Measurements from ENCODE around the gene EPPIN.

The EPPIN gene

GRCh38 chr20:45515147-45515913, 31.9 kb downstream of the EPPIN start, which contains the start of gene SPINT3:
Gene SPINT3, minus strand, starts transcription at chr20:45515622. Its CDS starts 14 bp downstream, at chr20:45515608.
- Histone ChIP-seq H3K9me3 (ENCODE audit: low read length) (no peaks in the 10 kb centered on the region), H3K4me1 (ENCODE audit: insufficient read depth, low read length) (no peaks in the 10 kb centered on the region), H3K36me3 (ENCODE audit: insufficient read depth, low read length) (no peaks in the 10 kb centered on the region)

DNA sequence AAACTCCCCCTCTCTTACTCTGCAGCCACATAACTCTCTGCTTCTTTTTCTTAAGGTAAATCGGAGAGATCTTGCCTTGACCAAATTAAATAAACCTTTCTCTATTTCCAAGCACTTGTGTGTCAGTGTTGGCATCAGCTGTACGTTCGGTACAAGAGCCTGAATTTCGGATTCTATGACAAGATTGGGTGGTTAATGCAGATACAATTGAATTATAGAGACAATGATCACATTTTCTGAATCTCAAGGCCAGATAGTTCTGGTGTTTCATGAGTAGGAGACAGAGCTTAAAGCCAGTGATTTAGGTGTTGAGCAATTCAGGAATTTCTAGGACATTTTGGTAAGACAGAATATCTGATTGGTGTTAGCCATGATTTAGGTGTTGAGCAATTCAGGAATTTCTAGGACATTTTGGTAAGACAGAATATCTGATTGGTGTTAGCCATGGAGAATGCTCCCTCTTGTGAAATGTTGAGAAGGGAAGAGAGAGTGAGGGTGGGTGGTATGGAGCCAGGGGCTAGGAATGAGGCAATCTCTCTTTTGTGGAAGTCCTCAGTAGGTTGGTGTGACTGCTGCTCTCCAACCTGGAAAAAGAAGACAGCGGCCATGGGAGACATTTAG, 36.8 kb downstream of the EPPIN start:
- Histone ChIP-seq H3K36me3 (ENCODE audit: insufficient read depth, low read length) (no peaks in the 10 kb centered on the region), H3K9me3 (ENCODE audit: low read length) (peaks cover 2% of the 10 kb centered on the region), H2AFZ (ENCODE audit: low read depth, low read length) (no peak overlapping the region), H3K4me1 (ENCODE audit: insufficient read depth, low read length) (no peaks in the 10 kb centered on the region), H3K27me3 (ENCODE audit: insufficient read depth, low read length) (peaks cover 9% of the 10 kb centered on the region), H3K4me3 (ENCODE audit: low read length) (no peak overlapping the region)

More at GRCh38 chr20:45515147-45515913, 31.9 kb downstream of the EPPIN start, which contains the start of gene SPINT3:
- H3K4me3 ChIP-seq (ENCODE audit: low read length): no peak within 1 kb of the TSS
- no peak within 1 kb of the TSS for H2AFZ ChIP-seq (ENCODE audit: low read depth, low read length)
- H3K27me3 ChIP-seq (ENCODE audit: insufficient read depth, low read length): peaks cover 9% of the 10 kb centered on the region

DNA sequence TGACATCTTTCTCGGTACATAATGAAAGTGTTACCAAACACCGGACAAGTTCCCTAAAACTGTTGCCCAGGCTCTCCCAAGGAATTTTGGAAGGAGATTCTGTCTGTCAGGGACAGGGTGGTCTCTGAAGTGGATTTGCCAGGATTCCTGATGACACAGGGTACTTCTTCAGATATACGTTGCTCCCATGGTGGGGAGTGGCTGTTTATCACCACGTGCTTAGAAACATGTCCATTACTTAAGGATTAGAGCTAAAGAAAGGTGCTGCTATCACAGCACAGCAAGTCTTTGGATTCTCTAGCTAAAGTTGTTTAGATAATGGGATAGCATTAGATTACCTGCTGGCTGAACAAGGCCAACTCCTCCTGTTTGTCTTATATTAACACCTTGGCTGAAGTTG, 38.1 kb downstream of the EPPIN start:
- H3K4me1 ChIP-seq (ENCODE audit: insufficient read depth, low read length): no peaks in the 10 kb centered on the region
- no peaks in the 10 kb centered on the region for H3K36me3 ChIP-seq (ENCODE audit: insufficient read depth, low read length)
- H3K27me3 ChIP-seq (ENCODE audit: insufficient read depth, low read length): peaks cover 9% of the 10 kb centered on the region
- H3K9me3 ChIP-seq (ENCODE audit: low read length): peaks cover 2% of the 10 kb centered on the region
- H2AFZ ChIP-seq (ENCODE audit: low read depth, low read length): no peak overlapping the region
- H3K4me3 ChIP-seq (ENCODE audit: low read length): no peak overlapping the region

DNA sequence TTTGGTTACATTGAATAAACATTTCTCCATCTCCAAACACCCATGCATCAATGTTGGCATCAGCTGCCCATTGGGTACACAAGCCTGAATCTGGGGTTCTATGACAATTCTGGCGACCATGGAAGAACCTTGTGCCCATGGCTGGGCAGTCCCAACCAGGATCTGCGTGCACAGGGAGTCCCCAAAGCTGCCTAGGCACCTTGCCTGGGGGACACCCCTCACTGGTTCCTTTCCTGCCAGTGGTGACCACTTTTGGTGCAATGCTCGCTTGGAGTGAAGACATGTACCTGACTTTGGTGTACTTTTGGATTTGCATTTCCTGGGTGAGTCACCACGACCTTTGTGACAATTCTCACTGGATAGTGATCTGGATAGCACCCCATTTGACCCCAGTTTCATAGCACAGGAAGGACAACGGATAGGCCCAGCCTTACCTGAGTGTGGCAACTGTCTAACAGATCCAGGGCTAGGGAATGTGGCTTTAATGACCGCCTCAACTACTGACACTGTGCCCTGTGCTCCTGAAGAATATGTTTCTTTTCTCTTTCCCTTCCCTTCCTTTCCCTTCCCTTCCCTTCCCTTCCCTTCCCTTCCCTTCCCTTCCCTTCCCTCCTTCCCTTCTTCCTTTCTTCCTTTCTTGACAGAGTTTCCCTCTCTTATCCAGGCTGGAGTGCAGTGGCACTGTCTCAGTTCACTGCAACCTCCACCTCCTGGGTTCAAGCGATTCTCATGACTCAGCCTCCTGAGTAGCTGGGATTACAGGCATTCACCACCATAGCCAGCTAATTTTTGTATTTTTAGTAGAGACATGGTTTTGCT, 38.9 kb downstream of the EPPIN start:
- peaks cover 2% of the 10 kb centered on the region for H3K9me3 ChIP-seq (ENCODE audit: low read length)
- H3K4me3 ChIP-seq (ENCODE audit: low read length): no peak overlapping the region
- H3K36me3 ChIP-seq (ENCODE audit: insufficient read depth, low read length): no peaks in the 10 kb centered on the region
- H3K4me1 ChIP-seq (ENCODE audit: insufficient read depth, low read length): no peaks in the 10 kb centered on the region
- peaks cover 6% of the 10 kb centered on the region for H3K27me3 ChIP-seq (ENCODE audit: insufficient read depth, low read length)
- no peak overlapping the region for H2AFZ ChIP-seq (ENCODE audit: low read depth, low read length)

GRCh38 chr20:45507011-45507820, 40.0 kb downstream of the EPPIN start:
- no peak overlapping the region for H2AFZ ChIP-seq (ENCODE audit: low read depth, low read length)
- H3K36me3 ChIP-seq (ENCODE audit: insufficient read depth, low read length): no peaks in the 10 kb centered on the region
- no peak overlapping the region for H3K4me3 ChIP-seq (ENCODE audit: low read length)
- peaks cover 6% of the 10 kb centered on the region for H3K27me3 ChIP-seq (ENCODE audit: insufficient read depth, low read length)
- no peaks in the 10 kb centered on the region for H3K4me1 ChIP-seq (ENCODE audit: insufficient read depth, low read length)
- H3K9me3 ChIP-seq (ENCODE audit: low read length): peaks cover 2% of the 10 kb centered on the region

DNA sequence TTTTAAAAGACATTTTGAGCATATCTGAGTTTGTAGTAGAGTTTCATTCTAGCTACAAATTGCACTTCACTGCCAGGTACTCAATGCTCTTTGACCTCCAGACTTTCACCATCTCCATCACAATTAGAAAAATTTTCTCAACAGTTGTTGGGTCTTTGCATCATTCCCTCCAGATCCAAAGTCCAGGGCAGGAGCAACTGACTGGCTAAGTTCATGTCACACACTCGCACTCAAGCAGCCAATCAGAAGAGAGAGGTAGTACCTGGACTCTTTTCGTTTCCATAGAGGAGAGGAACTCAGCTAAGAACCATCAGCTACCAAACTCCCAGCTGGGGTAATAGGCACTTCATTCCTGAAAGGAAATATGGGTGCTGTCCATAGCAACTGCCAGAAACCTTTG, 40.8 kb downstream of the EPPIN start:
- no peak overlapping the region for H2AFZ ChIP-seq (ENCODE audit: low read depth, low read length)
- peaks cover 2% of the 10 kb centered on the region for H3K9me3 ChIP-seq (ENCODE audit: low read length)
- peaks cover 10% of the 10 kb centered on the region for H3K27me3 ChIP-seq (ENCODE audit: insufficient read depth, low read length)
- no peaks in the 10 kb centered on the region for H3K4me1 ChIP-seq (ENCODE audit: insufficient read depth, low read length)
- H3K4me3 ChIP-seq (ENCODE audit: low read length): no peak overlapping the region
- H3K36me3 ChIP-seq (ENCODE audit: insufficient read depth, low read length): no peaks in the 10 kb centered on the region

GRCh38 chr20:45503403-45503802, 43.8 kb downstream of the EPPIN start:
- Histone ChIP-seq H2AFZ (ENCODE audit: low read depth, low read length) (no peak overlapping the region), H3K27me3 (ENCODE audit: insufficient read depth, low read length) (peaks cover 12% of the 10 kb centered on the region), H3K4me3 (ENCODE audit: low read length) (no peak overlapping the region), H3K36me3 (ENCODE audit: insufficient read depth, low read length) (no peaks in the 10 kb centered on the region), H3K4me1 (ENCODE audit: insufficient read depth, low read length) (no peaks in the 10 kb centered on the region), H3K9me3 (ENCODE audit: low read length) (peaks cover 2% of the 10 kb centered on the region)

GRCh38 chr20:45502561-45502960, 44.6 kb downstream of the EPPIN start:
- H3K4me3 ChIP-seq (ENCODE audit: low read length): no peak overlapping the region
- H3K36me3 ChIP-seq (ENCODE audit: insufficient read depth, low read length): no peaks in the 10 kb centered on the region
- H2AFZ ChIP-seq (ENCODE audit: low read depth, low read length): no peak overlapping the region
- H3K27me3 ChIP-seq (ENCODE audit: insufficient read depth, low read length): peaks cover 12% of the 10 kb centered on the region
- H3K4me1 ChIP-seq (ENCODE audit: insufficient read depth, low read length): no peaks in the 10 kb centered on the region
- H3K9me3 ChIP-seq (ENCODE audit: low read length): no peaks in the 10 kb centered on the region

DNA sequence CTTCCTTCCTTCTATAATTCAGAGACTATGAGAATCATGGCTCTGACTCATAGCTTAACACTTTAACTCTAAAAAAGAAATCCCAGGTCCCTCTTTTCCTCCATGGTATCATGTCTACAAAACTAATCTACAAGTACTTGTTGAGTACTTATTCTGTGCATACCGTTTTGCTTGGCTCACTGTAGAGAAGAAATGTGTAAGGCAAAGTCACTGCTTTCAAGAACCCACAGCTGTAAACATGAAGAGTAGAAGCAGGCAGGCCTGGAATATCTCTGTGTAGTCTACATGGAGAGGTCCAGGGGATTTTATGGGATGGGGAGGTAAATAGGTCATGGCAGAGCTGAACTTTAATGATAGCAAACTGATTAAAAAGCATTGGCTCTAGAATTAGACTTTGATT, 45.6 kb downstream of the EPPIN start:
- Histone ChIP-seq H3K4me1 (ENCODE audit: insufficient read depth, low read length) (no peaks in the 10 kb centered on the region), H3K4me3 (ENCODE audit: low read length) (no peak overlapping the region), H2AFZ (ENCODE audit: low read depth, low read length) (no peak overlapping the region), H3K27me3 (ENCODE audit: insufficient read depth, low read length) (peaks cover 16% of the 10 kb centered on the region), H3K9me3 (ENCODE audit: low read length) (no peaks in the 10 kb centered on the region), H3K36me3 (ENCODE audit: insufficient read depth, low read length) (no peaks in the 10 kb centered on the region)

DNA sequence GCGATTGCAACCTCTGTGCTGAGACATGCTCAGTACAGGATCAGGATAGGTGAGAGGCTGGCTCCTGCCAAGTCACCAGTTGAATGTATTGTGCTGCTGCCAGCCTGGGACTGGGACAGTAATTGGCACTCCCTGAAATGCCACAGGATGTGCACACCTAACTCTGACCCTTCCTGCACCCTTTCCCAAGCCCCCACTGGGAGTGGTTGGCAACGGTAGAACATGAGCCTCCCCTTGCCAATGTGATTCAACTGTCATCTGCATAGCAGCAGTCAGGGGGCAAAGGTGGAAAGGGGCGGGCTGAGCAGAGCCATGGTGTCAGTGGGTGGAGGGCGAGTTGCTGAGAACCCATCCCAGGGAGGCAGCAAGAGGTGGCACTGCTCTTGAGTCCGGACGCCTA, 47.2 kb downstream of the EPPIN start:
- Histone ChIP-seq H3K27me3 (ENCODE audit: insufficient read depth, low read length) (peaks cover 19% of the 10 kb centered on the region), H2AFZ (ENCODE audit: low read depth, low read length) (no peak overlapping the region), H3K9me3 (ENCODE audit: low read length) (no peaks in the 10 kb centered on the region), H3K36me3 (ENCODE audit: insufficient read depth, low read length) (no peaks in the 10 kb centered on the region), H3K4me3 (ENCODE audit: low read length) (no peak overlapping the region), H3K4me1 (ENCODE audit: insufficient read depth, low read length) (no peaks in the 10 kb centered on the region)

DNA sequence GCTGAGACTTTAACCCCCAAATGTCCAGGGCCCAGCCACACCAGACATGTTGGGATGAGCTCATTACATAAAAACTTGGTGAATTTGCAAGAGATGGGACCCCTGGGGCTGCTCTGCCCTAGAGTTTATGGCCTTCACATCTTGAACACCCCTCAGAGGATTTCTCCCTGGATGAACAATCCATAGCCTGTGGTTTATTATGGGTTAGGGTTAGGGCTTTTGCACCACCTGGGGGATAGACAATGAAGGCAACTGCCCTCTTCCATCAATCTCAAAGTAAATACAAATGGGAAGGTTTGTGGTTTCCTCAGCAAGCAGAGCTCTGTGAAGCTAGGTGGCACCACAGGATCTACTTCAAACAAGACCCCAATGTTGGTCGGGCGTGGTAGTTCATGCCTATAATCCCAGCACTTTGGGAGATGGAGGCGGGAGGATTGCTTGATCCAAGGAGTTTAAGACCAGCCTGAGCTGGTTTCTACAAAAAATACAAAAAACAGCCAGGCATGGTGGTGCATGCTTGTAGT, 49.2 kb downstream of the EPPIN start:
- Histone ChIP-seq H2AFZ (ENCODE audit: low read depth, low read length) (no peak overlapping the region), H3K36me3 (ENCODE audit: insufficient read depth, low read length) (no peaks in the 10 kb centered on the region), H3K4me1 (ENCODE audit: insufficient read depth, low read length) (no peaks in the 10 kb centered on the region), H3K27me3 (ENCODE audit: insufficient read depth, low read length) (peaks cover 19% of the 10 kb centered on the region), H3K9me3 (ENCODE audit: low read length) (no peaks in the 10 kb centered on the region), H3K4me3 (ENCODE audit: low read length) (no peak overlapping the region)

DNA sequence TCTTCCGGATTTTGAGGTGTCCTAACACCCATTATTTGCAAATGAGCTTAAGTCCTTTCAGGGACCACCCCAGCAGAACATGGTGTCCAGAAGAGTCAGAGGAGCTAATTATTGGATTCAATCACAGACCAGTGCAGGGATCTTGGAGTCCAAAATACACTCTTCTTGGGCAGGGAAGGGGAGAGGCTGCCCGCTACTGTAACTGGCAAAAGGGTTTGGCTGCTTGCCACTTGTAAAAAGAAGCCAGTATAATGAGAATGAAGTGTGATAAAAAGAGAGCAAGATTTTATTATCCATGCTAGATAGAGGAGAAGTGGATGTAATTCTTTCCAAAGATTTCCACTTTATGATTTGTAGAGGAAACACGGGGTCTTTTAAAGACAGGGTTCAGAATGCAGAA, 51.0 kb downstream of the EPPIN start:
- H3K4me3 ChIP-seq (ENCODE audit: low read length): no peak overlapping the region
- H3K4me1 ChIP-seq (ENCODE audit: insufficient read depth, low read length): no peaks in the 10 kb centered on the region
- H3K9me3 ChIP-seq (ENCODE audit: low read length): no peaks in the 10 kb centered on the region
- H3K27me3 ChIP-seq (ENCODE audit: insufficient read depth, low read length): peaks cover 12% of the 10 kb centered on the region
- H3K36me3 ChIP-seq (ENCODE audit: insufficient read depth, low read length): no peaks in the 10 kb centered on the region
- H2AFZ ChIP-seq (ENCODE audit: low read depth, low read length): no peak overlapping the region

All from neuron (in vitro differentiated cells).